NT2/D1 (cell line): ENCODE measurements around the gene DACH1.

Experiments
- SUZ12 ChIP-seq: IDR thresholded peaks from 2 replicates; pipeline ENCODE4 v1.6.1; 2011; ENCODE audit not compliant: insufficient read length, insufficient read depth; ENCODE audit errors: extremely low read depth
- YY1 ChIP-seq: IDR thresholded peaks from 2 replicates; pipeline ENCODE4 v1.6.1; 2011; ENCODE audit not compliant: insufficient read length, insufficient read depth

DNA sequence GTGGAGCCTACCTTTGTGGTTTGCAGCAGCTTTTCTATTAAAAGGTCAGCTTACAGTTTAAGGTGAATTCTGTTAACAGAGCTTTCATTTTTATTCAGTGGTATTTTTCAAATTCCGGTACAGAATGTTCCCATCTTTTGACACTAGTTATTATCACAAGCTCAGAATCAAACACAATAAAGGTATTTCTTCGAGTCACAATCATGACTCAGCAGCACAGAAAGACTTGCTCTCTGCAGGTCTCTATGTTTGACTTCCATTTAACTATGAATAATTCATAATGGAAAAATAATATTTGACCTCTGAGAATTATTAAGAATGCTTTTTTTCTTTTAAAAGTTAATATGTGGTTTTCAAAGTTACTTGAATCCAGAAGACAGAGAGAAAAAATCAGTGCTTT lies 28.2 kb downstream of the DACH1 start:
- TF ChIP-seq SUZ12 (no peak), YY1 (no peak)
